Kidney epithelial cell (primary cell): ENCODE measurements around the gene DGCR8. TPM values are rescaled to one million over a fixed set of nuclear protein-coding genes. Genes with fewer than 3 reads are reported as not detected.
A peak's percentile ranks its signal among the peaks of the same experiment; 100 is the strongest.

Experiments
- DNase-seq: peaks from one replicate; pipeline ENCODE4 v3.0.0-alpha.2; 2010; ENCODE audit warnings: low read depth
- H3K27me3 ChIP-seq: 2 replicates; pipeline ENCODE4 v1.6.0; 2011; ENCODE audit warnings: low read length; ENCODE audit not compliant: control insufficient read depth, insufficient read depth
- H3K36me3 ChIP-seq: 2 replicates; pipeline ENCODE4 v1.5.1; 2011; ENCODE audit warnings: low read length; ENCODE audit not compliant: control insufficient read depth, insufficient read depth
- H3K4me3 ChIP-seq: 2 replicates; pipeline ENCODE4 v1.5.1; 2011; ENCODE audit warnings: low read depth, mild to moderate bottlenecking, control low read depth, low read length
- CTCF ChIP-seq: IDR thresholded peaks from 2 replicates; pipeline ENCODE4 v1.5.1; 2011; ENCODE audit warnings: mild to moderate bottlenecking, moderate library complexity, low read length, control low read depth, inconsistent platforms; ENCODE audit not compliant: insufficient read depth, poor library complexity, severe bottlenecking
- total RNA-seq: library from RNA; depleted of rRNA; stranded (reverse); fragments of >200 nt; gene quantifications from 2 replicates; pipeline ENCODE4 v1.2.3, GENCODE V29; 2015

The DGCR8 gene
- total RNA-seq, 1 donor from 2014 or later: 34.0 TPM

GRCh38 chr22:20129747-20130014 lies 49.6 kb downstream of the DGCR8 start:
- DNase-seq: no peak
- Histone ChIP-seq H3K4me3 (no peak overlapping the region), H3K36me3 (peaks cover 2% of the 10 kb centered on the region), H3K27me3 (no peaks in the 10 kb centered on the region)
- TF ChIP-seq CTCF: no peak

- no peak overlapping the region for H3K4me3 ChIP-seq
- no peaks in the 10 kb centered on the region for H3K27me3 ChIP-seq
- DNase-seq: no peak
- TF ChIP-seq CTCF: peak; percentile 35
- H3K36me3 ChIP-seq: peaks cover 2% of the 10 kb centered on the region
These were observed 50.3 kb downstream of the DGCR8 start for GRCh38 chr22:20130319-20130718.

- peak overlapping the region; percentile 64 for H3K4me3 ChIP-seq
- DNase-seq: no peak
- TF ChIP-seq CTCF: no peak
- no peaks in the 10 kb centered on the region for H3K36me3 ChIP-seq
- H3K27me3 ChIP-seq: no peaks in the 10 kb centered on the region
These were observed 50.9 kb downstream of the DGCR8 start for GRCh38 chr22:20130731-20131596.

GRCh38 chr22:20131597-20131858 lies 51.5 kb downstream of the DGCR8 start, which contains the start of gene ZDHHC8:
ZDHHC8 (plus strand) TSS chr22:20131804; CDS start chr22:20131948, 144 bp downstream.
- Histone ChIP-seq H3K36me3 (no peaks in the 10 kb centered on the region), H3K27me3 (no peaks in the 10 kb centered on the region), H3K4me3 (peak within 1 kb of the TSS; percentile 78)
- no peak for TF ChIP-seq CTCF
- DNase-seq: no peak

GRCh38 chr22:20131859-20132685 lies 52.0 kb downstream of the DGCR8 start:
- no peaks in the 10 kb centered on the region for H3K36me3 ChIP-seq
- DNase-seq: no peak
- H3K4me3 ChIP-seq: peak overlapping the region; percentile 78
- no peaks in the 10 kb centered on the region for H3K27me3 ChIP-seq
- TF ChIP-seq CTCF: no peak
